PFSK-1 (cell line): ENCODE results near the gene ANO3.

Experiments
- POLR2AphosphoS5 ChIP-seq: IDR thresholded peaks from 2 replicates; pipeline ENCODE4 v1.6.1; 2012; ENCODE audit warnings: low read depth, mild to moderate bottlenecking, control low read depth, low read length, moderate library complexity
- REST ChIP-seq, 2 experiments: IDR thresholded peaks; 2 replicates each; pipeline versions ENCODE4 v1.6.1 to v1.8.0; 2011 to 2012; ENCODE audit warnings: low read depth in 2 of 2, low read length in 2 of 2, control low read depth in 1 of 2, inconsistent platforms in 1 of 2, mild to moderate bottlenecking in 1 of 2, moderate library complexity in 1 of 2; ENCODE audit not compliant: insufficient read depth in 1 of 2

- TF ChIP-seq POLR2AphosphoS5 (no peak), REST (IDR thresholded peaks at IDR 0.05; ENCODE audit: insufficient read depth in 1 of 2, low read depth in 2 of 2, low read length in 2 of 2) (no peak)
These were observed 151.2 kb downstream of the ANO3 start for GRCh38 chr11:26483108-26483507.
